Measurements from ENCODE around the gene TRIM72.

Gene TRIM72

DNA sequence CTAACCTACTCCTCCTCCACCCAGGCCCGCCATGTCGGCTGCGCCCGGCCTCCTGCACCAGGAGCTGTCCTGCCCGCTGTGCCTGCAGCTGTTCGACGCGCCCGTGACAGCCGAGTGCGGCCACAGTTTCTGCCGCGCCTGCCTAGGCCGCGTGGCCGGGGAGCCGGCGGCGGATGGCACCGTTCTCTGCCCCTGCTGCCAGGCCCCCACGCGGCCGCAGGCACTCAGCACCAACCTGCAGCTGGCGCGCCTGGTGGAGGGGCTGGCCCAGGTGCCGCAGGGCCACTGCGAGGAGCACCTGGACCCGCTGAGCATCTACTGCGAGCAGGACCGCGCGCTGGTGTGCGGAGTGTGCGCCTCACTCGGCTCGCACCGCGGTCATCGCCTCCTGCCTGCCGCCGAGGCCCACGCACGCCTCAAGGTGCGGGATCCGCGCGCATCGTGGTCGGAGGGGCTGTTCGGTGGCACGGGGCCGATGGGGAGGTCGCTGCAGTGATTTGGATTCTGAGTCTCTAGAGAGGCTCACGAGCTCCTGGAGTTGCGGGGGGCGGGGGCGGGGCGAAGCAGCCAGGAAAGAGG lies 878 bp downstream of the TRIM72 start:
- no peaks in the 10 kb centered on the region for H3K79me2 ChIP-seq (ENCODE audit: insufficient read depth, low read length)
- no peak overlapping the region for H2AFZ ChIP-seq (ENCODE audit: low read depth, low read length, severe bottlenecking)
- no peak overlapping the region for H3K9ac ChIP-seq (ENCODE audit: low read length)
- H3K27ac ChIP-seq (ENCODE audit: low read depth, low read length): no peak overlapping the region
- H3F3A ChIP-seq (ENCODE audit: insufficient read depth): no peaks in the 10 kb centered on the region
- H3K27me3 ChIP-seq (ENCODE audit: low read length): no peaks in the 10 kb centered on the region
- H3K36me3 ChIP-seq (ENCODE audit: low read length): no peaks in the 10 kb centered on the region
- no peaks in the 10 kb centered on the region for H3K9me2 ChIP-seq (replicated peaks; ENCODE audit: insufficient read depth, low read length)
- TF ChIP-seq EZH2phosphoT487 (conservative IDR thresholded peaks at IDR 0.05; ENCODE audit: low read length): no peak
- TF ChIP-seq, protein P1, sequence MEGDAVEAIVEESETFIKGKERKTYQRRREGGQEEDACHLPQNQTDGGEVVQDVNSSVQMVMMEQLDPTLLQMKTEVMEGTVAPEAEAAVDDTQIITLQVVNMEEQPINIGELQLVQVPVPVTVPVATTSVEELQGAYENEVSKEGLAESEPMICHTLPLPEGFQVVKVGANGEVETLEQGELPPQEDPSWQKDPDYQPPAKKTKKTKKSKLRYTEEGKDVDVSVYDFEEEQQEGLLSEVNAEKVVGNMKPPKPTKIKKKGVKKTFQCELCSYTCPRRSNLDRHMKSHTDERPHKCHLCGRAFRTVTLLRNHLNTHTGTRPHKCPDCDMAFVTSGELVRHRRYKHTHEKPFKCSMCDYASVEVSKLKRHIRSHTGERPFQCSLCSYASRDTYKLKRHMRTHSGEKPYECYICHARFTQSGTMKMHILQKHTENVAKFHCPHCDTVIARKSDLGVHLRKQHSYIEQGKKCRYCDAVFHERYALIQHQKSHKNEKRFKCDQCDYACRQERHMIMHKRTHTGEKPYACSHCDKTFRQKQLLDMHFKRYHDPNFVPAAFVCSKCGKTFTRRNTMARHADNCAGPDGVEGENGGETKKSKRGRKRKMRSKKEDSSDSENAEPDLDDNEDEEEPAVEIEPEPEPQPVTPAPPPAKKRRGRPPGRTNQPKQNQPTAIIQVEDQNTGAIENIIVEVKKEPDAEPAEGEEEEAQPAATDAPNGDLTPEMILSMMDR (IDR thresholded peaks at IDR 0.05; ENCODE audit: insufficient read depth, low read length, poor library complexity, severe bottlenecking): no peak
- no peaks in the 10 kb centered on the region for H4K20me1 ChIP-seq (ENCODE audit: low read depth, low read length)
- H3K4me3 ChIP-seq (ENCODE audit: insufficient read depth, low read length, poor library complexity, severe bottlenecking): no peak overlapping the region
- no peak overlapping the region for H3K4me2 ChIP-seq (ENCODE audit: low read depth, low read length, poor library complexity, severe bottlenecking)
- no peaks in the 10 kb centered on the region for H3K9me3 ChIP-seq (ENCODE audit: insufficient read depth, low read length)

GRCh38 chr16:31215287-31216162 lies 1.6 kb downstream of the TRIM72 start:
- no peak overlapping the region for H3K27ac ChIP-seq (ENCODE audit: low read depth, low read length)
- TF ChIP-seq, protein P1 (IDR thresholded peaks at IDR 0.05; ENCODE audit: insufficient read depth, low read length, poor library complexity, severe bottlenecking): no peak
- TF ChIP-seq EZH2phosphoT487 (conservative IDR thresholded peaks at IDR 0.05; ENCODE audit: low read length): no peak
- no peak overlapping the region for H3K4me3 ChIP-seq (ENCODE audit: insufficient read depth, low read length, poor library complexity, severe bottlenecking)
- no peaks in the 10 kb centered on the region for H3K9me2 ChIP-seq (replicated peaks; ENCODE audit: insufficient read depth, low read length)
- no peak overlapping the region for H3K4me2 ChIP-seq (ENCODE audit: low read depth, low read length, poor library complexity, severe bottlenecking)
- no peak overlapping the region for H3K9ac ChIP-seq (ENCODE audit: low read length)
- H3K27me3 ChIP-seq (ENCODE audit: low read length): no peaks in the 10 kb centered on the region
- no peaks in the 10 kb centered on the region for H3K9me3 ChIP-seq (ENCODE audit: insufficient read depth, low read length)
- H2AFZ ChIP-seq (ENCODE audit: low read depth, low read length, severe bottlenecking): no peak overlapping the region
- H3K36me3 ChIP-seq (ENCODE audit: low read length): no peaks in the 10 kb centered on the region
- H4K20me1 ChIP-seq (ENCODE audit: low read depth, low read length): no peaks in the 10 kb centered on the region
- H3F3A ChIP-seq (ENCODE audit: insufficient read depth): no peaks in the 10 kb centered on the region
- no peaks in the 10 kb centered on the region for H3K79me2 ChIP-seq (ENCODE audit: insufficient read depth, low read length)

GRCh38 chr16:31216422-31217135 lies 2.7 kb downstream of the TRIM72 start, which contains the start of gene PYDC1:
Gene PYDC1 (minus strand): TSS chr16:31217135. CDS start chr16:31217028, 107 bp downstream.
- Histone ChIP-seq H4K20me1 (ENCODE audit: low read depth, low read length) (no peaks in the 10 kb centered on the region), H3K4me3 (ENCODE audit: insufficient read depth, low read length, poor library complexity, severe bottlenecking) (no peak within 1 kb of the TSS), H3K9me3 (ENCODE audit: insufficient read depth, low read length) (no peaks in the 10 kb centered on the region), H3K36me3 (ENCODE audit: low read length) (no peaks in the 10 kb centered on the region), H3K27me3 (ENCODE audit: low read length) (no peaks in the 10 kb centered on the region), H3K4me2 (ENCODE audit: low read depth, low read length, poor library complexity, severe bottlenecking) (no peak within 1 kb of the TSS), H3K27ac (ENCODE audit: low read depth, low read length) (no peak within 1 kb of the TSS), H3F3A (ENCODE audit: insufficient read depth) (no peaks in the 10 kb centered on the region), H2AFZ (ENCODE audit: low read depth, low read length, severe bottlenecking) (no peak within 1 kb of the TSS), H3K79me2 (ENCODE audit: insufficient read depth, low read length) (no peaks in the 10 kb centered on the region), H3K9me2 (replicated peaks; ENCODE audit: insufficient read depth, low read length) (no peaks in the 10 kb centered on the region), H3K9ac (ENCODE audit: low read length) (no peak within 1 kb of the TSS)
- no peak for TF ChIP-seq EZH2phosphoT487 (conservative IDR thresholded peaks at IDR 0.05; ENCODE audit: low read length)
- TF ChIP-seq, protein P1 (IDR thresholded peaks at IDR 0.05; ENCODE audit: insufficient read depth, low read length, poor library complexity, severe bottlenecking): no peak

Measured in SU-DHL-6 (cell line).